Activated T-helper 17 cell treated with anti-CD3 and anti-CD28 coated beads, Interleukin-2, amount 50 U/mL, for 72 hours (primary cell): ENCODE data around the gene MC2R. TPM values are rescaled to one million over a fixed set of nuclear protein-coding genes. Genes with fewer than 3 reads are reported as not detected.

Experiments
- ATAC-seq: fragments of 150-1000 bp; cut with Tn5 transposase; replicated peaks from 2 replicates; pipeline ENCODE4 v1.10.0; 2021; ENCODE audit warnings: mild to moderate bottlenecking, moderate library complexity
- H3K27ac Mint-ChIP-seq: one replicate; pipeline ENCODE4 v1.8.0; 2022; ENCODE audit warnings: mixed read lengths
- H3K27me3 Mint-ChIP-seq: one replicate; pipeline ENCODE4 v1.8.0; 2022; ENCODE audit warnings: mixed read lengths
- H3K36me3 Mint-ChIP-seq: one replicate; pipeline ENCODE4 v1.8.0; 2022; ENCODE audit warnings: low read depth, mild to moderate bottlenecking, mixed read lengths
- H3K4me1 Mint-ChIP-seq: one replicate; pipeline ENCODE4 v1.8.0; 2022; ENCODE audit warnings: mixed read lengths
- H3K4me3 Mint-ChIP-seq: one replicate; pipeline ENCODE4 v1.8.0; 2022; ENCODE audit warnings: mild to moderate bottlenecking, mixed read lengths
- H3K9me3 Mint-ChIP-seq: one replicate; pipeline ENCODE4 v1.8.0; 2022; ENCODE audit warnings: mixed read lengths
- total RNA-seq, 2 donors: library from RNA; stranded (reverse); gene quantifications; one replicate each; pipeline ENCODE4 v1.2.3, GENCODE V29; 2022

MC2R gene
- total RNA-seq, 2 donors from 2014 or later, result not detected

DNA sequence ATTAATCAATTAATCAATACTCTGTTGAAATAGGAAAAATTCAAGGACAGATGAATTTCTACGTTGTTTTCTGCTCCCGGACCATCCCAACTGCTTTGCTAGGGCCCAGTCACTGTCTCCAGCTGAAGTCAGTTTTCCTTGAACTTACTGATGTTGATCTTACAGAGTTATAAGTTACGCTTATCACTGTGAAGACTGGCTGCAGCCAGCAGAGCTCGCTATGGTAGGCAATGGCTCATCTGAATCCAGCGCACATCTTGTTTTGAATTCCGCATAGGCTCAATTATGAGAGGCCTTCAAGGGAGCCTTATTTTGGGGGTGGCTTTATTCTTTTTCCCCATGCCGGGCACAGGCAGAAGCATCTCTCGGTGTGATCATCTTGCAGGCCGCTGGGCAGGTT lies 2.7 kb downstream of the MC2R start:
- Mint-ChIP-seq H3K27ac (no peak overlapping the region), H3K4me3 (no peak overlapping the region), H3K4me1 (no peaks in the 10 kb centered on the region), H3K9me3 (no peaks in the 10 kb centered on the region), H3K27me3 (no peaks in the 10 kb centered on the region), H3K36me3 (no peaks in the 10 kb centered on the region)
- ATAC-seq, result no peak

DNA sequence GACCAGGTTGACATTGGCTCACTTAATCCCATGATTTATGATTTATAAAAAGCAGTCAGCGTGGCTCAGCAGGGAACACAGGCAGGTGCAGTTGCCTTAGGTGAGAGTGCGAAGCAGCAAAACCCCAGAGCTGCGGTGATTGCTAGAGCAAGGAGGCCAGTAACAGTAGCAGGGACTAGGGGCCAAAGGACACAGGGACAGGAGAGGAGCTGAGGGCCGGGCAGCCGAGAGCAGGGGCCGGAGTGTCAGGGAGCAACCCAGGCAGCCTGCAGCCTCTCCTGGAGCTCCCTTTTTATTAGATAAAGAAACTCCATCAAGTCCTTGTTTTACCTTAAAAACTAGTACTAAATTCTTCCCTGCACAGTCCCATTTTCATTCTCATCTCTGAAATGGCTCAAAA lies 4.3 kb downstream of the MC2R start:
- Mint-ChIP-seq H3K27ac (no peak overlapping the region), H3K27me3 (no peaks in the 10 kb centered on the region), H3K36me3 (no peaks in the 10 kb centered on the region), H3K4me1 (no peaks in the 10 kb centered on the region), H3K4me3 (no peak overlapping the region), H3K9me3 (no peaks in the 10 kb centered on the region)
- no peak for ATAC-seq

DNA sequence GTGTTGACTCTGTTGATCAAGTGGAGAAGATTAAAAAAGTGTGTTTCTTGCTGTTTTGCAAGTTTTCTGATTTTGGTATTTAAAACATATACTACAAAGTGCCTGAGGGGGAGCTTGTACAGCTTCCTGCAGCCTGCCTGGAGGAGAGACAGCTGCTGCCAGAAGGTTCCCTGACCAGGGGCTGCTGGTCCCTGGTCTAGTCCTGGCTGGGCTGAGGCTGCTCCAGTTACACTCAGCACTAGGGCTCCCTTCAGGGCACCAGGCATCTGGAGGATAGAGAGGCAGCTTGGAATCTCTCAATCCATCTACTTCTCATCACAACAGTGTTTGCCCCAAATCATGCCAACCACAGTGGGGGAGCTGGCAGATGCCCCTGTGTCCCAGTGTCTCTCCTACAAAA lies 4.8 kb downstream of the MC2R start:
- no peak overlapping the region for H3K4me3 Mint-ChIP-seq
- no peaks in the 10 kb centered on the region for H3K36me3 Mint-ChIP-seq
- no peaks in the 10 kb centered on the region for H3K9me3 Mint-ChIP-seq
- ATAC-seq, result no peak
- no peaks in the 10 kb centered on the region for H3K27me3 Mint-ChIP-seq
- H3K27ac Mint-ChIP-seq, result no peak overlapping the region
- H3K4me1 Mint-ChIP-seq, result no peaks in the 10 kb centered on the region

DNA sequence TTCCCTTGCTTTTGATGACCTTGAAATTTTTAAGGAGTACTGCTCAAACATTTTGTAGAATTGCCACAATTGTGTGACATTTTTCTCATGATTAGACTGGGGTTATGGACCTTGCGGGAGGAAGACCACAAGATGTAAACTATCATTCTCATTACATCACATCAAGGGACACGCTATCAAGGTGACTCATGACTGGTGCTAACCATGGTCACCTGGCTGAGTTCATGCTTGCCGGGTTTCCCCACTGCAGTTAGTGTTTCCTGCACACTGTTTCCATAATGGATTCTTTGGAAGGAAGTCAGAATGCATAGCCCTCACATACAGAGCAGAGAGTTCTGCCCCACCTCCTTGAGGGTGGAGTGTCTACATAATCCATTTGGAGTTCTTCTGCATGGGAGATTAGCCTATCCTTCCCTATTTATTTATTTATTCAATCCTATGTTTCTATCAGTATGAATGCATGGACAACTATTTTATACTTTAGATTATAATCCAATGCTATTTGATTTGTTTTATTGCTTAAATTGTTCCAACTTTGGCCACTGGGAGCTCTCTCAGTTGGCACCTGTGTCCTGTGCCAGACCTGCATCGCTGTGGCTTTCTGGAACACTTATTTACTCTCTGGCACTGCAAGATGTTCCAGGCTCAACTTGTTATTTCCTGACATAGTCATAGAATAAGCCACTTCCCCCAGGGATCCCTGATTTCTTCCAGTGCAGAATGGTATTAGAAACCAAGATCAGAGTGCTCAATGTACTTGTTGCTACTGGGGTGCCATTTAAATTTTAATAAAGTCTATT lies 6.0 kb downstream of the MC2R start:
- no peaks in the 10 kb centered on the region for H3K36me3 Mint-ChIP-seq
- no peaks in the 10 kb centered on the region for H3K9me3 Mint-ChIP-seq
- H3K4me1 Mint-ChIP-seq, result no peaks in the 10 kb centered on the region
- no peak for ATAC-seq
- no peak overlapping the region for H3K4me3 Mint-ChIP-seq
- H3K27me3 Mint-ChIP-seq, result no peaks in the 10 kb centered on the region
- H3K27ac Mint-ChIP-seq, result no peak overlapping the region

DNA sequence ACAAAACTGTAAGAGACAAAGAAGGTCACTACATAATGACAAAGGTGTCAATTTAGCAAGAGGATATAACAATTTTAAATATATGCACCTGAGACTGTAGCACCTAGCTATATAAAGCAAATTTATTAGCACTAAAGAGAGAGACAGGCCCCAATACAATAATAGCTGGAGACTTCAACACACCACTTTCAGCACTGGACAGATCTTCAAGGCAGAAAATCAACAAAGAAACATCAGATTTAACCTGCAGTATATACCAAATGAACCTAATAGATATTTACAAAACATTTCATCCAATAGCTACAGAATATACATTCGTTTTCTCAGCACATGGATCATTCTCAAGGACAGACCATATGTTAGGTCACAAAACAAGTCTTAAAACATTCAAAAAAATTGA lies 14.7 kb downstream of the MC2R start:
- peaks cover 5% of the 10 kb centered on the region for H3K9me3 Mint-ChIP-seq
- no peaks in the 10 kb centered on the region for H3K4me1 Mint-ChIP-seq
- peaks cover 27% of the 10 kb centered on the region for H3K27me3 Mint-ChIP-seq
- ATAC-seq, result no peak
- H3K27ac Mint-ChIP-seq, result no peak overlapping the region
- no peak overlapping the region for H3K4me3 Mint-ChIP-seq
- H3K36me3 Mint-ChIP-seq, result no peaks in the 10 kb centered on the region

DNA sequence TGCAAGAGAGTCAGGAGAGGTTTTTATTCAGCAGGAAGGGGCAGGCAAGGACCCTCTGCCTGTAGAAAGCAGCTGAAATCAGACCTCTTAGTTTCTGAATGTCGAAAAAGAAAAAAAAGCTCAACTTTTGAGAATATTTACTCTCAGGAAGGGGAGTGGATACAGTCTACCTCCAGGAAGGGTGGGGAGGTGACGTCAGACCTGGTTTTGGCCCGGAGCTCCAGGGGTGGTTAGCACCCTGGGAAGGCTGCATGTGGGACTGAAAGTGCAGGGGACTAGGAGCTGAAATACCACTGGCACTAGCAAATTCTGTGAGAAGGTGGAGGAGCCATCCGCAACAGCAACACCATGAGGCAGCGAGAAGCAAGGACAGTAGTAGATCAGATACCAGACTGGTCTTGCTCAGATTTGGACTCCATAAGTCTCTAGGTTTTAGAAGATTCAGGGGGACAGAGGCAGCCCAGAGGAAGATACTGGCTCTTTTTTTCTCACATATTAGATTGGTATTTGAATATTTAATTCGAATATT lies 19.8 kb downstream of the MC2R start:
- no peak overlapping the region for H3K27ac Mint-ChIP-seq
- H3K4me3 Mint-ChIP-seq, result no peak overlapping the region
- no peaks in the 10 kb centered on the region for H3K36me3 Mint-ChIP-seq
- H3K27me3 Mint-ChIP-seq, result peaks cover 52% of the 10 kb centered on the region
- peaks cover 5% of the 10 kb centered on the region for H3K9me3 Mint-ChIP-seq
- no peaks in the 10 kb centered on the region for H3K4me1 Mint-ChIP-seq
- no peak for ATAC-seq

DNA sequence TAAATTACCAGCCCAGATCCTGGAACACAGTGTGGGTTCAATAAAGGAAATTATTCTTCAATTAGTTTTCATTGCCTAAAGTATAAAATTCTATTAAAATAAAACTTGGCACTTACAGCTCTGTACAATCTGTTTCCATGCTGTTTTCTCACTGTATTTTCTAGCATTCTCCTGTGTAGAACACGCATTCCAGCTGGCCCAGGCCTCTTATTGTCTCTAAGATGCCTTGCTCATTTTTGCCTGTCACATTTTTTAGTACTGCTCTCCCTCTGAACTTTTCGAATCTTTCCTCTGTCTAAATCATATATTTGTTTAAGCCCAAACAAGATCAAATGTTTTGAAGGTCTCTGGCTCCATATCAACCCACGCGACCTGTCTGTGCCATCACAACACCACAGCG lies 20.8 kb downstream of the MC2R start:
- no peak overlapping the region for H3K4me3 Mint-ChIP-seq
- no peaks in the 10 kb centered on the region for H3K9me3 Mint-ChIP-seq
- no peak overlapping the region for H3K27ac Mint-ChIP-seq
- ATAC-seq, result no peak
- H3K4me1 Mint-ChIP-seq, result no peaks in the 10 kb centered on the region
- no peaks in the 10 kb centered on the region for H3K36me3 Mint-ChIP-seq
- H3K27me3 Mint-ChIP-seq, result peaks cover 48% of the 10 kb centered on the region

DNA sequence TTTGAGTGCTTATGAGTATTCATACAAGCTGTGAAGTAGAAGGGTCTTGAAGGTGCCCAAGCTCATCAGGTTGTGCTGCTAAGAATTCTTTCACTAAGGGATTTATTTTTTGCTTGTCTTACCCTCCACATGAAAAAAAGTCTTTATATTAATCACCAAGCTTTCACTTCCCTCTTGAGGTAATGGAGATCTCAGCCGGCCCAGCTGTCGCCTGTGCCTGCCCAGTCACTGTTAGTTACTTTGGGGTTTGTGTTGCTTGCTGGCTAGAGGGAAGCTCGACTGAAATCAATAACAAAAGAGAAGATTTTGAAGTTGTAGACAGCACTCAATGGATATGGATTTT lies 21.9 kb downstream of the MC2R start:
- Mint-ChIP-seq H3K9me3 (no peaks in the 10 kb centered on the region), H3K36me3 (no peaks in the 10 kb centered on the region), H3K4me3 (no peak overlapping the region), H3K27ac (no peak overlapping the region), H3K27me3 (peaks cover 48% of the 10 kb centered on the region), H3K4me1 (no peaks in the 10 kb centered on the region)
- ATAC-seq, result no peak

DNA sequence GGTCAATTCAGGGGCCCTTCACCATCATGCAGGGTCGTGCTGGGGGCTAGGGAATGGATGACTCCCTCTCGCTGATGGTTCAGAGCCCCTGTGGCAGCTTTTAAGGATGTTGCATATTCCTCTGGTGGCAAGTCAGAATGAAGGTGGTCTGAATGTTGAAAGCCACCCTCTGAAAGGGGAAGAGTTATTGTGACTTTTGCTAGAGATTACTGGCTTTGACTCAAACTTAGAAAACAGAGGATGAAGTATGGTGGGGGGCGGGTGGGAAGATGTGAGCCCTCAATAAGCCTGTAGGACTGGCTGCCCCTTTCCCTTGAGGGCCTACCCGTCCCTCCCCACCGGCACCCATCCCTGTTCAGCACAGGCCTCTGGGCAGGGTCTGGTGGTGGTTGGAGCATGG lies 23.2 kb downstream of the MC2R start:
- Mint-ChIP-seq H3K27me3 (peaks cover 48% of the 10 kb centered on the region), H3K4me1 (no peaks in the 10 kb centered on the region), H3K9me3 (no peaks in the 10 kb centered on the region), H3K27ac (no peak overlapping the region), H3K4me3 (no peak overlapping the region), H3K36me3 (no peaks in the 10 kb centered on the region)
- ATAC-seq, result no peak

DNA sequence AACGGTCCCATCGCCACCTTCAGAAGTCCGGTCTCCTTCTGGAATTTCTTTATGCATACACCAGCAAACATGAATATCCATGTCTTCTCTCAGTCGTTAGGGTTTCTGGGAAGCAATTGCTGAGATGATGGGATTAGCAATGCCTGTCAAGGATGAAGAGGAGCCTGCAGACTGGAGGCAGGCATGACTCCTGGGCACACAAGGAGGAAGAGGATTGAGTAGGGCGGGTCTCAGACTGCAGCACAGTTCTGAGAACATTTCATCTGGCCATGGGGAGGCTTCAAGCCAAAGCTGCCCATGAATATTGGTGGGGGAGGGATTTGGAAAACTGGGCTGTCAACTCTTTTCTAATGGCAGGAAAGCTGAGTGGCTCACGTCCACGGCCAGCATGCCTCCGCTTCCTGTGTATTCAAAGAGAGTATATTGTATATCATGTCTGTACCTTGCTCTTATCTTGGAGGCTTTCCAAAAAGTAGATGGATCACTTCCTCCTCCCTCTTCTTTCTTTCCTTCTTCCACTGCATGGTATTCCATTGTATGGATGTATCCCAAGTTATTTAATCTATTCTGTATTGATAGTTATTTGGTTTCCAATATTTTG lies 24.5 kb downstream of the MC2R start:
- Mint-ChIP-seq H3K27me3 (peaks cover 48% of the 10 kb centered on the region), H3K4me3 (no peak overlapping the region), H3K27ac (no peak overlapping the region), H3K4me1 (no peaks in the 10 kb centered on the region), H3K9me3 (no peaks in the 10 kb centered on the region), H3K36me3 (no peaks in the 10 kb centered on the region)
- no peak for ATAC-seq

DNA sequence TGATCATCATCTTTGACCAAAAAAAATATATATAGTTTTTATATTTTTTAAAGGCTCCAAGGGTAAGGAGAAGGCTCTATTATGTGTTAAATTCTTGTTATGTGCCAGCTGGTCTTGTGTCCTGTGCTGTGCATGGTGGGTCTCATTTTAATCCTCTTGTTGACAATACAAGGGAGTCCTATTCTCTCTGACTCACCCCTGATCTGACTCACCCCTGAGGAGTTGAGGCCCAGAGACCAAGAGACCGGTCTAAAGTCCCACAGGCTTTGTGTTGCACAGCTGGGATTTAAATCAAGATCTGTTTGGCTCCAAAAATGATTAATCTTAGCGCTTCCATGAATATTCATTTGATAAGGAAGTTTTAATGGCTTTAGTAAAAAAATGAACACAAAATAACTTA lies 25.7 kb downstream of the MC2R start:
- peaks cover 40% of the 10 kb centered on the region for H3K27me3 Mint-ChIP-seq
- ATAC-seq, result no peak
- H3K27ac Mint-ChIP-seq, result no peak overlapping the region
- no peaks in the 10 kb centered on the region for H3K9me3 Mint-ChIP-seq
- H3K36me3 Mint-ChIP-seq, result no peaks in the 10 kb centered on the region
- H3K4me1 Mint-ChIP-seq, result no peaks in the 10 kb centered on the region
- no peak overlapping the region for H3K4me3 Mint-ChIP-seq

DNA sequence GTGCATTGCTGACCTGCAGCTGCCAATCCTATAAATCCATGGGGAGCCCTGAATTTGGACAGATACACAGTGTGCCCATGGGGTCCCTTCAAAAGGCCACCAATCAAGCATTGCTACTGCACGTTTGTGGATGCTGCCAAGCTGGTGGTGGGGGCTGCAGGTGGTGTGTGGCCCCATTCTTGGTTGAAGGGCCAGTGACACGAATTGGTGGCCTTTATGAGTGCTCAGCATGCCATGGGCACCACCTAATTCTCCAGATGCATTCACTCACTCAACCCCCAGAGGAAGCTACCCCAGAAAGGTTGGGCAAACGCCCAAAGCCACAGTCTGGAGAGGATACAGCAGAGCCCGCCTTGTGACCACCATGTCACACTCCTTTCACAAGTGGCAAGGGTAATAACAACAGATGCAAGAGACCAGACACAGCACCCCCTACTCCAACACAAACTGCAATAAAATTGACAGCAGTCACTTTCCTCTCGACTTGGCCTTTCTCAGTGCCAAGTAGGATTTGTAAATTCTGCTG lies 27.1 kb downstream of the MC2R start:
- no peak for ATAC-seq
- H3K27ac Mint-ChIP-seq, result no peak overlapping the region
- peaks cover 38% of the 10 kb centered on the region for H3K27me3 Mint-ChIP-seq
- no peaks in the 10 kb centered on the region for H3K4me1 Mint-ChIP-seq
- no peak overlapping the region for H3K4me3 Mint-ChIP-seq
- H3K36me3 Mint-ChIP-seq, result no peaks in the 10 kb centered on the region
- no peaks in the 10 kb centered on the region for H3K9me3 Mint-ChIP-seq

DNA sequence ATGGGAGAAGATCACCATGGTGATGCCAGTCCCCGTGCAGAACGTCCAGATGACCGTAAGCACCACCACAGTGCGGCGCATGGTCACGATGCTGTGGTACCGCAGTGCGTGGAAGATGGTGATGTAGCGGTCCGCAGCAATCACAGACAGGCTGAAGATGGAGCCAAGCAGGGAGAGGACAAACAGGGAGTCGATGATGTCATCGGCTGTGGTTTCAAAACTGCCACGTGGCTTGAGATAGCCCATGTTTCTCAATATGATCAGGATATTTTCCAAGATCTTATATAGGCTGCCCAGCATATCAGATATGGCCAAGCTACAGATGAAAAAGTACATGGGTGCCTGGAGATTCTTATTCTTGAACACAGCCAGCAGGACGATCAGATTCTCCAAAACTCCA lies 30.3 kb downstream of the MC2R start:
- Mint-ChIP-seq H3K4me3 (no peak overlapping the region), H3K9me3 (no peaks in the 10 kb centered on the region), H3K27me3 (peaks cover 10% of the 10 kb centered on the region), H3K4me1 (no peaks in the 10 kb centered on the region), H3K27ac (no peak overlapping the region), H3K36me3 (no peaks in the 10 kb centered on the region)
- ATAC-seq, result no peak

DNA sequence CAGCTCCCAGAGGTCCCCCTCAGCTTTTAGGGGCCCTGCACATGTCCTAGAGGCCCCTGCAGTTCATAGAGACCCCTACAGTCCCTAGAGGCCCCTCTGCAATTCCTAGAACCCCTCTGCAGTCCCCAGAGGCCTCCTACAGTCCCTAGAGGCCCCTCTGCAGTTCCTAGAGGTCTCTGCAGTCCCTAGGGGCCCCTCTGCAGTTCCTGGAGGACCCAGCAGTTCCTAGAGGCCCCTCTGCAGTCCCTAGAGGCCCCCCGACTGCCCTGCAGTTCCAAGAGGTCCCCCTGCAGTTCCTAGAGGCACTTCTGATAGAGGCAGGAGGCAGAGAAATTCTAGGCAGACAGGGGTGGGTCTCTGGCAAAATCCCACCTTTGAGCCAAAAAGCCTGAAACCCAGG lies 35.4 kb downstream of the MC2R start:
- H3K9me3 Mint-ChIP-seq, result no peaks in the 10 kb centered on the region
- no peaks in the 10 kb centered on the region for H3K4me1 Mint-ChIP-seq
- no peak overlapping the region for H3K27ac Mint-ChIP-seq
- no peak overlapping the region for H3K4me3 Mint-ChIP-seq
- ATAC-seq, result no peak
- H3K36me3 Mint-ChIP-seq, result no peaks in the 10 kb centered on the region
- peaks cover 3% of the 10 kb centered on the region for H3K27me3 Mint-ChIP-seq

DNA sequence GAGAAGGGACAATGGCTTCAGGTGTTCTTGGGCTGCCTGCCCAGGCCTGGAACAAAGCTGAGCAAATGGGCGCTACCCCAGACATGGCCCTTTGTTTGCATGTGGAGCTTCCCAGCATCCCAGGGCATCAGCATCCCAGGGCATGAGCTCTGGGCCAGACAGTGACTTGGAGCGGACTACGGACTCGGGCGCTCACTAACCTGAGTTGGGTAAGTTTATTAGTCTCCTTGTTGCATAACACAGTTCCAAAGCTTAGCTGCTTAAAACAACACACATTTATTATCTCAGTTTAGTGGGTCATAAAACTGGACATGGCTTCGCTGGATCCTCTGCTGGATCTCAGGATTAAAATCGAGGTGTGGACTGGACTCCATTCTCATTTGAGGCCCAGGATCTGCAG lies 35.8 kb downstream of the MC2R start:
- Mint-ChIP-seq H3K36me3 (no peaks in the 10 kb centered on the region), H3K4me1 (no peaks in the 10 kb centered on the region), H3K4me3 (no peak overlapping the region), H3K27me3 (peaks cover 3% of the 10 kb centered on the region), H3K9me3 (no peaks in the 10 kb centered on the region), H3K27ac (no peak overlapping the region)
- ATAC-seq, result no peak
